ENCODE measurements around the gene FEM1A.
"Not testable (repeated sequence)": the region's sequence is repeated elsewhere in the genome, so short reads cannot be mapped to it uniquely, and the experiment has no call there.

Gene FEM1A

DNA sequence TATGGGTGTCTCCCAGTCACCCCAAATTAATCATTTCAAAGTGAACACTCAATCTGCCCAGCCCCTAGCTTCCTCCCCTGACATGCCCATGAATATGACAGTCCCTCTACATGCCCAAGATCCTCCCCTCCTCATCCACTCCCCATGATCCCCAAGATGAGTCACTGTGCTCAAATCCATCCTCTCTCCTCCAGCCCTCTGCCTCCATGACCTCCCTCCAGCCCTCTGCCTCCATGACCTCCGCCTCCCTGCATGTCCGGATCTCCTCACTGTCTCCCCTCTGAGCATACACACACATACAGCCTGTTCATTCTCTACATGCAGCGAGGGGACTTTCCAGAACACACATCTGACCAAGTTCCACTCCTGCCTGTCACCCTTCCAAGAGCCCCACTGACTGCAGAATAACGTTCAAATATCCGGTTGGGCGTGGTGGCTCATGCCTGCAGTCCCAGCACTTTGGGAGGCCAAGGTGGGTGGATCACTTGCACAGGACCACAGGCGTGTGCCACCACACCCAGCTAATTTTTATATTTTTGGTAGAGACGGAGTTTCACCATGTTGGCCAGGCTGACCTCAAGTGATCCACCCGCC lies 18.4 kb upstream of the FEM1A start:
- in situ Hi-C loops (cut with HindIII; ENCODE audit: low sequenced_read_pairs): no loop called here

DNA sequence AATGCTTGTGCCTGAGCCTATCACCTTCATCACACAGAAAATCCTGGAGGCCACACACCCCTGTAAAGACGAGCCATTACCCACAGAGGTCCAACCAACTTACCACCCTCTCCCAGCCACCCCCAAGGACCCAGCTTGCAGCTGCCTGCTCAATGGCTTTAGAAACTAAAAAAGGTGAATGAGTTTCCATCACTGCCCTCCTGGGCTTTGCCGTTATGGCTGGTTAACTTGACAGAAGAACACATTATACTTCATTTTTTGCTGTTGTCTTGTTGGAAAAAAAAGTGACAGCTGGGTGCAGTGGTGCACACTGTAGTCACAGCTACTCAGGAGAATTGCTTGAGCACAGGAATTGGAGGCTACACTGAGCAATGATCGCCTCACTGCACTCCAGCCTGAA lies 17.4 kb upstream of the FEM1A start:
- in situ Hi-C loops (cut with HindIII; ENCODE audit: low sequenced_read_pairs): no loop called here

DNA sequence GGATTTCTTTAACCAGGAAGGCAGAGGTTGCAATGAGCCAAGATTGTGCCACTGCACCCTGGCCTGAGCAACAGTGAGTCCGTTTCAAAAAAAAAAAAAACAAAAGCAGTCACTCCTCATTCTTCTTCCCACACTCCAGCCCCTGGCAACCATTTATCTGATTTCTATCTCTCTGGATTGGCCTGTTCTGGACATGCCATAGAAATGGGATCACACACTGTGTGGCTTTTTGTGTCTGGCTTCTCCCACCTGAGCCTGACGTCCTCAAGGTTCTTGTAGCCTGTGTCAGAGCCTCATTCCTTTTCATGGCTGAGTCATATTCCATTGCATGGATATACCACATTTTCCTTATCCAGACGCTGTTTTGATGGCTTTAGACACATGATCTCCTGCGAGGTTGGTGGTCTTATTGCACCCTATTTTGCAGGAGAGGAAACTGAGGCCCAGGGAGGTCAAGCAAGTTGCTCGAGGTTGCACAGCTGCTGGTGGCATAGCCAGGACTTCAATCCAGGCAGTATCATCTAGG lies 15.8 kb upstream of the FEM1A start:
- in situ Hi-C loops (cut with HindIII; ENCODE audit: low sequenced_read_pairs): no loop called here

DNA sequence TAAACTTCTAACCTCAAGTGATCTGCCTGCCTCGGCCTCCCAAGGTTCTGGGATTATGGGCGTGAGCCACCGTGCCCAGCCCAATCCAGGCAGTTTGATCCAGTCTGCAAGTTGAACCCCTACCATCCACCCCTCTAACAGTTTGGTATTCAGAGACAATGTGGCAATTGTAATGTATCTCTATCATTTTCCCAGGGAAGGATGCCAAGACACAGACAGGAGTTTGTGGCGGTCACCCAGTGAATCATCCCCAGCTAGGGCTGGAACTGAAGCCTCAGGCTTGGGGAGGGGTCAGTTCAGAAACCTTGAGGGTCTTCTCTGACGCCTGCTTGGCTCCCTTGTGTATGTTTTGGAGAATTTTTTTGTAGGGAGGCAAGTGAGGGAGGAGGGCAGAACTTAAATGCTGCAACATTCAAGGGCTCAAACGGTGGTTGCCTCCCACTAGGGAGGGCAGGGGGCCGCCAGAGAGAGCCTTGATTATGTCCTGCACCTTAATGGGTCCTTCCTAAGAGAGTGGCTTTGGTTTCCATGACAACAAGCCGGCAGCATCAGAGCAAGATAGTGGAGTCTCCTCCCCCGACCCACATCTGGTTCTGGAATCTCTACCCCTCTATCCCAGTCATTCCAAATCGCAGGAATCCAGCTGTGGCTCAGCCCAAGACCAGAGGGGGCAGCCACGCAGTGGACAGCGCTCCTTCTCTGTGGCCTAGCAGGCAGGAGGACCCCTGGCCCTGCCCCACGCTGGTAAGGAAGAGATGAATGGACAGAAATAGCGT lies 14.9 kb upstream of the FEM1A start:
- in situ Hi-C loops (cut with HindIII; ENCODE audit: low sequenced_read_pairs): no loop called here

- in situ Hi-C loops (cut with HindIII; ENCODE audit: low sequenced_read_pairs): not testable (repeated sequence)
Measured at GRCh38 chr19:4778124-4778523, 13.4 kb upstream of the FEM1A start.

- in situ Hi-C loops (cut with HindIII; ENCODE audit: low sequenced_read_pairs): no loop called here
Measured at GRCh38 chr19:4780860-4781259, 10.7 kb upstream of the FEM1A start.

- in situ Hi-C loops (cut with HindIII; ENCODE audit: low sequenced_read_pairs): no loop called here
Measured at GRCh38 chr19:4781801-4782200, 9.7 kb upstream of the FEM1A start.

- in situ Hi-C loops (cut with HindIII; ENCODE audit: low sequenced_read_pairs): not testable (repeated sequence)
Measured at GRCh38 chr19:4786412-4787016, 5.0 kb upstream of the FEM1A start.

DNA sequence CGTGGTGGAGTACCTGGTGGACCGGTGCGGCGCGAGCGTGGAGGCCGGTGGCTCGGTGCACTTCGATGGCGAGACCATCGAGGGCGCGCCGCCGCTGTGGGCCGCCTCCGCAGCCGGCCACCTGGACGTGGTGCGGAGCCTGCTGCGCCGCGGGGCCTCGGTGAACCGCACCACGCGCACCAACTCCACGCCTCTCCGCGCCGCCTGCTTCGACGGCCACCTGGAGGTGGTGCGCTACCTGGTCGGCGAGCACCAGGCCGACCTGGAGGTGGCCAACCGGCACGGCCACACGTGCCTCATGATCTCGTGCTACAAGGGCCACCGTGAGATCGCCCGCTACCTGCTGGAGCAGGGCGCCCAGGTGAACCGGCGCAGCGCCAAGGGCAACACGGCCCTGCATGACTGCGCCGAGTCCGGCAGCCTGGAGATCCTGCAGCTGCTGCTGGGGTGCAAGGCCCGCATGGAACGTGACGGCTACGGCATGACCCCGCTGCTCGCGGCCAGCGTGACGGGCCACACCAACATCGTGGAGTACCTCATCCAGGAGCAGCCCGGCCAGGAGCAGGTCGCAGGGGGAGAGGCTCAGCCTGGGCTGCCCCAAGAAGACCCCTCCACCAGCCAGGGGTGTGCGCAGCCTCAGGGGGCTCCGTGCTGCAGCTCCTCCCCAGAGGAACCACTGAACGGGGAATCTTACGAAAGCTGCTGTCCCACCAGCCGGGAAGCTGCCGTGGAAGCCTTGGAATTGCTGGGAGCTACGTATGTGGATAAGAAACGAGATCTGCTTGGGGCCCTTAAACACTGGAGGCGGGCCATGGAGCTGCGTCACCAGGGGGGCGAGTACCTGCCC lies 708 bp downstream of the FEM1A start:
- in situ Hi-C loops (cut with HindIII; ENCODE audit: low sequenced_read_pairs): not testable (repeated sequence)

- in situ Hi-C loops (cut with HindIII; ENCODE audit: low sequenced_read_pairs): not testable (repeated sequence)
Measured at GRCh38 chr19:4792866-4793195, 1.3 kb downstream of the FEM1A start.

DNA sequence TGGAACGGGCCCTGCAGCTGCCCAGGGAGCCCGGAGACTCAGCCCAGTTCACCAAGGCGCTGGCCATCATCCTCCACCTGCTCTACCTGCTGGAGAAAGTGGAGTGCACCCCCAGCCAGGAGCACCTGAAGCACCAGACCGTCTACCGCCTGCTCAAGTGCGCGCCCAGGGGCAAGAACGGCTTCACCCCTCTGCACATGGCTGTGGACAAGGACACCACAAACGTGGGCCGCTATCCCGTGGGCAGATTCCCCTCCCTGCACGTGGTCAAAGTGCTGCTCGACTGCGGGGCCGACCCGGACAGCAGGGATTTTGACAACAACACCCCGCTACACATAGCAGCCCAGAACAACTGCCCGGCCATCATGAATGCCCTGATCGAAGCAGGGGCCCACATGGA lies 1.7 kb downstream of the FEM1A start:
- in situ Hi-C loops (cut with HindIII; ENCODE audit: low sequenced_read_pairs): not testable (repeated sequence)

GRCh38 chr19:4794971-4795370 lies 3.4 kb downstream of the FEM1A start:
- in situ Hi-C loops (cut with HindIII; ENCODE audit: low sequenced_read_pairs): no loop called here

- in situ Hi-C loops (cut with HindIII; ENCODE audit: low sequenced_read_pairs): no loop called here
Measured at GRCh38 chr19:4795400-4795799, 3.9 kb downstream of the FEM1A start.

- in situ Hi-C loops (cut with HindIII; ENCODE audit: low sequenced_read_pairs): loop anchor here (5.0 kb wide), 2 partner anchors 33 to 57 kb away; no protein-coding TSS in a partner anchor
Measured at GRCh38 chr19:4800591-4801081, 9.1 kb downstream of the FEM1A start.

GRCh38 chr19:4801085-4801619 lies 9.6 kb downstream of the FEM1A start:
- in situ Hi-C loops (cut with HindIII; ENCODE audit: low sequenced_read_pairs): loop anchor here (5.0 kb wide), 2 partner anchors 34 to 56 kb away; no protein-coding TSS in a partner anchor

DNA sequence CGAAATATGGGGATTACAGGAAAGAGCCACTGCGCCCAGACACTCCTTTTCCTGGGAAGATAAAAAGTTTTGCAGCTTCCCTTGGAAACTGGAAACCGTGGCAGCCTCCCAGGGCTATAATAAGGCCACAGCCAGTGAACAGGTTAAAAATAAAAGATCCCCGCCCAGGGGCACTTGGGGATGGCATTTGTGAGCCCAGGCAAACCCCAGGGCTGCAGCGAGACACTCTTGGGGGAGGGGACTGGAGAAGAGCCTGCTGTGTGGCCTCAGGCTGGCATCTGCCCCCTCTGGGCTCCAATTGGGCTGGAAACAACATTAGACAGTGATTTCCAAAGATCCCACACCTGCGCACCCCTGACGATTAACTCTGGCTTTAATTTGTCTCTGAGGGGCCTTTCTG lies 11.2 kb downstream of the FEM1A start:
- in situ Hi-C loops (cut with HindIII; ENCODE audit: low sequenced_read_pairs): loop anchor here (5.0 kb wide), 2 partner anchors 35 to 55 kb away; no protein-coding TSS in a partner anchor

DNA sequence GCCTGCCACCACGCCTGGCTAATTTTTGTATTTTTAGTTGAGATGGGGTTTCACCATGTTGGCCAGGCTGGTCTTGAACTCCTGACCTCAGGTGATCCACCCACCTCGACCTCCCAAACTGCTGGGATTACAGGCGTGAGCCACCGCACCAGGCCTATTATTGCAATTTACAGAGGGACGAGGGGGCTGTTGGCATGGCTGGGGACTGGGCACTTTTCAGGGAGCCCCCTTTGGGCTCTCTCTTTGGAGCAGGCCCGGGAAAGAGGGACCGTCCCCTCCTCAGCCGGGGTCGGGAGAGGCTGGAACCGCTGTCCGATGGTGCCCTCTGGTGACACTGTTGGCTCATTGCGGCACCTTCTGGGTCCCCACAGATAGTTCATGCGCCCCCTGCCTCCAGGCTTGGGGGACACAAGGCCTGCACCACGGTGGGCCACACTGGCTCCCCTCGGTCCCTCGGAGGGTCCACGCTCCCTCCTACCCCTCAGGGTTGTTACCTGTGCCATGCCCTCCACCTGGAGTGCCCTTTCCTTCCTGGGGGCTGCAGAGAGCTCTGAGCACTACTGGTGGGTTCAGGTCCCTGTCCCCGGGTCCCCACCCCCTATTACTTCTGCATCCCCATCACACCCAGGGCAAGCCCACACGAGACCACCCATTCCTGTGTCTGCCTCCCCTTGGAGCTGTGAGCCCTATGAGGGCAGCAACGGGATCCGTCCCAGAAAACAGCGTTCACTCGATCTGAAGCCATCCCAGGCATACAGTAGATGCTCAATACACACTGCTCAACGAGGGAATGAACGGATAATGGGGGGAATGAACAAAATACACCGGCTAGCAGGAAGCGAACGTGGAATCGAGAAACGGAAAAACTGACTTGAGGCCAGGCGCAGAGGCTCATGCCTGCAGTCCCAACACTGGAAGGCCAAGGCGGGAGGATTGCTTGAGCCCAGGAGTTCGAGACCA lies 12.5 kb downstream of the FEM1A start:
- in situ Hi-C loops (cut with HindIII; ENCODE audit: low sequenced_read_pairs): loop anchor here (5.0 kb wide), 2 partner anchors 37 to 53 kb away; no protein-coding TSS in a partner anchor

- in situ Hi-C loops (cut with HindIII; ENCODE audit: low sequenced_read_pairs): not testable (repeated sequence)
Measured at GRCh38 chr19:4805140-4805539, 13.6 kb downstream of the FEM1A start.

DNA sequence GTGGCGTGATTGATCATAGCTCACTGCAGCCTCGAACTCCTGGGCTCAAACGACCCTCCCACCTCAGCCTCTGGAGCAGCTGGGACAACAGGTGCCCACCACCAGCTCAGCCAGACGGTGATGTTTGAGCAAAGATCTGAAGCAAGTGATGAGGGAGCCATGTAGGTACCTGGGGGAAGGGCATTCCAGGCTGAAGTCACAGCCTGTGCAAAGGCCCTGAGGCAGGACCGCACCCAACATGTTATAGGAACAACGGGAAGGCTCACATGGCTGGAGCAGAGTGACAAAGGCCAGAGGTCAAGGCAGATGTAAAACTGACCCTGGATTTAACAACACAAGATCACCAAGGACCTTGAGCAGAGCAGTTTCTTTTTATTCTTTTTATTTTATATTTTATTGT lies 14.8 kb downstream of the FEM1A start:
- in situ Hi-C loops (cut with HindIII; ENCODE audit: low sequenced_read_pairs): no loop called here

All from endothelial cell of hepatic sinusoid (primary cell).